Peyer's patch (tissue), 4 donors: ENCODE results near the gene ANKRD37. TPM values are rescaled to one million over a fixed set of nuclear protein-coding genes. Genes with fewer than 3 reads are reported as not detected.

Experiments used
- DNase-seq, 3 donors: peaks; one replicate each; pipeline ENCODE4 v3.0.0-alpha.2; 2017 to 2019
- H3K27ac ChIP-seq, 4 donors: fragments of 200-600 bp; sonication (generic); one replicate each; pipeline ENCODE4 v1.5.1; 2016 to 2019
- H3K27me3 ChIP-seq, 2 donors: fragments of 200-600 bp; sonication (generic); one replicate each; pipeline ENCODE4 v1.5.1; 2019
- H3K36me3 ChIP-seq, 3 donors: fragments of 200-600 bp; sonication (generic); one replicate each; pipeline ENCODE4 v1.5.1; 2016 to 2019
- H3K4me1 ChIP-seq, 4 donors: fragments of 200-600 bp; sonication (generic); one replicate each; pipeline ENCODE4 v1.5.1; 2016 to 2019
- H3K4me3 ChIP-seq, 4 donors: fragments of 200-600 bp; sonication (generic); 1 replicate in 3 of 4; 2 replicates in 1 of 4; pipeline ENCODE4 v1.5.1; 2016 to 2019; ENCODE audit warnings: mild to moderate bottlenecking in 1 of 4
- H3K9me3 ChIP-seq, 4 donors: fragments of 200-600 bp; sonication (generic); one replicate each; pipeline ENCODE4 v1.5.1; 2016 to 2019; ENCODE audit warnings: mild to moderate bottlenecking in 1 of 4
- CTCF ChIP-seq, 6 experiments: fragments of 450-650 bp in 4 of 6; fragments of 200-600 bp in 2 of 6; sonication (generic) in 1 of 6; IDR thresholded peaks; one replicate each; pipeline ENCODE4 v1.5.1; 2017 to 2019; ENCODE audit warnings: antibody characterized with exemption in 6 of 6, mild to moderate bottlenecking in 3 of 6, moderate library complexity in 1 of 6
- POLR2A ChIP-seq, 2 donors: fragments of 450-650 bp; IDR thresholded peaks; one replicate each; pipeline ENCODE4 v1.5.1; 2017; ENCODE audit warnings: antibody characterized with exemption in 2 of 2, mild to moderate bottlenecking in 2 of 2, moderate library complexity in 2 of 2
- total RNA-seq, 4 donors: library from RNA; depleted of rRNA; stranded (reverse); fragments of >200 nt; gene quantifications; one replicate each; pipeline ENCODE4 v1.1.0, GENCODE V29; 2016

The ANKRD37 gene
- total RNA-seq, 4 donors from 2014 or later = 1.4 to 12.6 (median 8.7) TPM; not detected in 1

GRCh38 chr4:185387957-185388356 is 8.7 kb upstream of the ANKRD37 start:
- TF ChIP-seq CTCF (IDR thresholded peaks at IDR 0.05) = no peak
- no peak for TF ChIP-seq POLR2A (IDR thresholded peaks at IDR 0.05)
- DNase-seq = no peak
- Histone ChIP-seq H3K27me3 (no peaks in the 10 kb centered on the region), H3K36me3 (no peaks in the 10 kb centered on the region), H3K9me3 (no peaks in the 10 kb centered on the region), H3K4me1 (peaks cover 0 to 5% (median 0%) of the 10 kb centered on the region in 4 donors), H3K27ac (no peak overlapping the region), H3K4me3 (no peak overlapping the region)

- no peaks in the 10 kb centered on the region for H3K4me1 ChIP-seq
- no peaks in the 10 kb centered on the region for H3K36me3 ChIP-seq
- H3K4me3 ChIP-seq = no peak overlapping the region
- no peak for TF ChIP-seq CTCF (IDR thresholded peaks at IDR 0.05)
- TF ChIP-seq POLR2A (IDR thresholded peaks at IDR 0.05) = no peak
- no peaks in the 10 kb centered on the region for H3K9me3 ChIP-seq
- DNase-seq = no peak
- no peaks in the 10 kb centered on the region for H3K27me3 ChIP-seq
- no peak overlapping the region for H3K27ac ChIP-seq
Observed at GRCh38 chr4:185390941-185391340, 5.7 kb upstream of the ANKRD37 start.

- TF ChIP-seq POLR2A (IDR thresholded peaks at IDR 0.05) (no peak), CTCF (IDR thresholded peaks at IDR 0.05) (no peak)
- Histone ChIP-seq H3K4me3 (no peak overlapping the region), H3K27ac (no peak overlapping the region), H3K36me3 (no peaks in the 10 kb centered on the region), H3K4me1 (peaks cover 0 to 4% (median 0%) of the 10 kb centered on the region in 4 donors), H3K27me3 (no peaks in the 10 kb centered on the region), H3K9me3 (no peaks in the 10 kb centered on the region)
- DNase-seq = no peak
Observed at GRCh38 chr4:185392156-185392555, 4.5 kb upstream of the ANKRD37 start.

GRCh38 chr4:185394568-185395237 is 1.9 kb upstream of the ANKRD37 start:
- Histone ChIP-seq H3K27me3 (no peaks in the 10 kb centered on the region), H3K36me3 (peaks cover 0 to 4% (median 0%) of the 10 kb centered on the region in 3 donors), H3K4me1 (peaks cover 0 to 19% (median 4%) of the 10 kb centered on the region in 4 donors), H3K4me3 (peak overlapping the region; percentile 50 to 92 (median 67)), H3K27ac (peak overlapping the region; percentile 90 to 100 (median 97)), H3K9me3 (no peaks in the 10 kb centered on the region)
- DNase-seq = no peak
- TF ChIP-seq POLR2A (IDR thresholded peaks at IDR 0.05) (no peak), CTCF (IDR thresholded peaks at IDR 0.05) (no peak)

- Histone ChIP-seq H3K36me3 (peaks cover 0 to 11% (median 0%) of the 10 kb centered on the region in 3 donors), H3K27ac (peak within 1 kb of the TSS; percentile 90 to 100 (median 97)), H3K4me3 (peak within 1 kb of the TSS; percentile 50 to 92 (median 67)), H3K4me1 (peaks cover 0 to 19% (median 4%) of the 10 kb centered on the region in 4 donors), H3K9me3 (no peaks in the 10 kb centered on the region), H3K27me3 (no peaks in the 10 kb centered on the region)
- TF ChIP-seq POLR2A (IDR thresholded peaks at IDR 0.05) = no peak
- TF ChIP-seq CTCF (IDR thresholded peaks at IDR 0.05) = no peak
- no peak for DNase-seq
Observed at GRCh38 chr4:185395238-185395955, 1.2 kb upstream of the ANKRD37 start, which contains the start of gene LRP2BP. LRP2BP (minus strand) TSS chr4:185395924; CDS start chr4:185378186, 17,738 bp downstream.
